ENCODE data around the gene BCAR1. TPM values are rescaled to one million over a fixed set of nuclear protein-coding genes. Genes with fewer than 3 reads are reported as not detected.

The BCAR1 gene
- total RNA-seq, 6 experiments from 2014 or later: 126 to 148 (median 130) TPM

DNA sequence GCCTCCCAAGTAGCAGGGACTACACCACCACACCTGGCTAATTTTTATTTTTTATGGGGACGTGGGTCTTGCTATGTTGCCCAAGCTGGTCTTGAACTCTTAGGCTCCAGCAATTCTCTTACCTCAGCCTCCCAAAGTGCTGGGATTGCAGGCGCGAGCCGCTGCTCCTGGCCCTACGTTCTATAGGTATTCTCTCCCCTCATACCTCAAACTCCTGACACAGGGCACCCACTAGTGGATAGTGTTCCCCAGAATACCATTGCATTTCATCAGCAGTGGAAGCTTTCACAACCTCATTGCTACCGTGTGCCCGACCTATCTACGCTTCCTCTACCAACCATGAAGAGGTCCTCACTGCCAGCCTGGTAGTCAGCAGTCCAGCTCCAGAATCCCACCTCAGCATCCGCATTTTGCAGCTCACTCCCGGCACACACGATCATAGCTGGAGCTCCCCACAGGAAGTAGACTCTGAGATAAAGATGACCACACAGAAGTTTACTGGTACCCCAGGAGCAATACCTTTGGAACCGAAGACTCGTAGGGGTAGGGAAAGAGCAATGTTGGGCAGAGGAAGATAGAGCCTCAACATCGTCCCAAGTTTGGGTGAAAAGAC is 53.8 kb downstream of the BCAR1 start:
- Mint-ChIP-seq H3K4me1 (ENCODE audit: low read depth) (peaks cover 24% of the 10 kb centered on the region), H3K9me3 (peaks cover 5% of the 10 kb centered on the region; the same call in 1 of the 2 replicates), H3K4me3 (peak overlapping the region; percentile 83; the same call in 1 of the 2 replicates), H3K27ac (no peak overlapping the region), H3K36me3 (ENCODE audit: low read depth) (peaks cover 4% of the 10 kb centered on the region; the same call in 1 of the 2 replicates), H3K27me3 (ENCODE audit: insufficient read depth) (peaks cover 13% of the 10 kb centered on the region)
- TF ChIP-seq CTCF (IDR thresholded peaks at IDR 0.05): no peak
- DNase-seq: no peak

- H3K36me3 Mint-ChIP-seq (ENCODE audit: low read depth): peaks cover 5% of the 10 kb centered on the region; the same call in 1 of the 2 replicates
- peaks cover 13% of the 10 kb centered on the region for H3K27me3 Mint-ChIP-seq (ENCODE audit: insufficient read depth)
- peaks cover 5% of the 10 kb centered on the region; the same call in 1 of the 2 replicates for H3K9me3 Mint-ChIP-seq
- H3K4me1 Mint-ChIP-seq (ENCODE audit: low read depth): peaks cover 24% of the 10 kb centered on the region
- no peak overlapping the region for H3K27ac Mint-ChIP-seq
- no peak for DNase-seq
- TF ChIP-seq CTCF (IDR thresholded peaks at IDR 0.05): no peak
- H3K4me3 Mint-ChIP-seq: no peak overlapping the region
These were observed 54.6 kb downstream of the BCAR1 start for GRCh38 chr16:75196836-75197235.

DNA sequence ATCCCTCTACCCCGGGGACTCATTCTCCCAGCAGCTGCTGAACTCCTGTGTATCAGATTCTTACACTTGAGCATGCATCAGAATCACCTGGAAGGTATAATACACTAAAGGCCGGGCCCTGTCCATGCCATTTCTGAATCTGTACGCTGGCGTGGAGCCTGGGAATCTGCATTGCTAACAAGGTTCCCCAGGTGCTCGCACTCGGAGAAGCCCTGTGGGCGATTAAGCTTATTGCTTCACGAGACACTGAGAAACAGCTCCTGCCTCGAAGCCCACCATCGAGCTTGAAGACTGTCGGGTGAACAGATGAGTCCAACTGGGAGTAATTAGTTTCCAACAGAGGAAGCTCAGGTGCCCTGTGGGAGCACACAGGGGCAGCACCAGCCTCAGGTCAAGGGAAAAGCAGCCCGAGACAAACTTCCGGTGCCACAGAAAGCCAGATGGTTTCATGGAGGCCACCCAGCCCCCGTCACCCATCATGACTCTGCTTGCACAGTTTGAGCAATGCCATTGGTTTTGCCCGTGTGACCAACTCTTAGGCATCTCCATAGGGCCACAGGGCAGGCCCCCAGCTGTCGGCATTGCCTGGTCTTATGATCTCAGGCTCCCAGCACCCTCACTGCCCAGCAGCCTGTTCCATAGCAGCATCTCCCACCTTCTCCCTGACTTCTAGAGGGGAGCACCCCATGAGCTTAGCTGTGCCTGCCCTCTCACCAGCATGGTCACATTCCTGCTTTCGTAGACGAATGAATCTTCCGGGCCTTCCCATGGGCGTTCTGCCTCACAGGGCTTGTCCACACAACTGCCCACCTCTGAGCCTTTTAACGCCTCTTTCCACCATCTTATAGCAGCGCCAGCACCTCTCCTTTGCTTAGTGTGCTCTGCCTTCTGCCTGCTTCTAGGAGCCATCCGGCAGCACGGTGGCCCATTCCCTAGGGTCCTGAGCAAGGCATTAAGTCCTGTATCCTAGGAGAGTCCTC is 55.3 kb downstream of the BCAR1 start:
- Mint-ChIP-seq H3K36me3 (ENCODE audit: low read depth) (peaks cover 5% of the 10 kb centered on the region; the same call in 1 of the 2 replicates), H3K27me3 (ENCODE audit: insufficient read depth) (peaks cover 13% of the 10 kb centered on the region), H3K4me1 (ENCODE audit: low read depth) (peaks cover 24% of the 10 kb centered on the region), H3K27ac (no peak overlapping the region), H3K4me3 (no peak overlapping the region), H3K9me3 (peaks cover 5% of the 10 kb centered on the region; the same call in 1 of the 2 replicates)
- no peak for DNase-seq
- TF ChIP-seq CTCF (IDR thresholded peaks at IDR 0.05): no peak

DNA sequence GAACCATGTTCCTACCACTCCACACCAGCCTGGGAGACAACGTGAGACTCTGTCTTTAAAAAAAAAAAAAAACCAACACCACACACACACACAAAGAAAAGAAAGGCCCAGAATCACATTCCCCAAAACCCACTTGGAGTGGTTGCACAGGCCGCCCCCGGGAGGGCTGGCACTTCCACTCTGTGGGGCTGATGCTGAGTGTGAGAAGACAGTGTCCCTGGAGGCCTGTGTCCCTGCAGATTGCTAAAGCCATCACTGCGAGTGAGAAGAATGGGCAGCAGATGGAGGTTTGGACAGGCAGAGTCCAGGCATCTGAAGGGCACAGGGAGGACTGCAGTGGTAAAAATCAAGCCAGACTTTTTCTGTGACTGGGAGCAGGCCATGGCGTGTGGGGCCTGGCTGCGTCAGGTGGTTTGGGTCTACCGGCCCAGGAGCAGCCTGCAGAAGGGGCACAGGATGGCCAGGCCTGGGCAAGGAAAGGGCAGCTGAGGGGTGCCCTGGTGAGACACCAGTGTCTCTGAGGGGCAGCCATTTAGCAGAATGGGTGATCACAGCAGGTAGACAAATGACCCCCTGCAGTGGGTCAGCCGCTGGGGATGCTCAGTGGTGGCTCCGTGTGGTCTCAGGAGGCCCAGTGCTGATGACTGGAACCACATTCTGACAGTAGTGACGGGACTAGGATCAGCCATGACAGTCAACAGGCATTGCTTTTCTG is 57.5 kb downstream of the BCAR1 start:
- Mint-ChIP-seq H3K36me3 (ENCODE audit: low read depth) (peaks cover 5% of the 10 kb centered on the region; the same call in 1 of the 2 replicates), H3K4me1 (ENCODE audit: low read depth) (peaks cover 12% of the 10 kb centered on the region), H3K9me3 (peaks cover 5% of the 10 kb centered on the region; the same call in 1 of the 2 replicates), H3K4me3 (no peak overlapping the region), H3K27me3 (ENCODE audit: insufficient read depth) (peaks cover 24% of the 10 kb centered on the region), H3K27ac (no peak overlapping the region)
- no peak for TF ChIP-seq CTCF (IDR thresholded peaks at IDR 0.05)
- DNase-seq: no peak

- Mint-ChIP-seq H3K27me3 (ENCODE audit: insufficient read depth) (peaks cover 26% of the 10 kb centered on the region), H3K36me3 (ENCODE audit: low read depth) (peaks cover 5% of the 10 kb centered on the region; the same call in 1 of the 2 replicates), H3K9me3 (peaks cover 5% of the 10 kb centered on the region; the same call in 1 of the 2 replicates), H3K4me3 (no peak overlapping the region), H3K4me1 (ENCODE audit: low read depth) (peaks cover 7% of the 10 kb centered on the region), H3K27ac (no peak overlapping the region)
- no peak for DNase-seq
- TF ChIP-seq CTCF (IDR thresholded peaks at IDR 0.05): no peak
These were observed 58.2 kb downstream of the BCAR1 start for GRCh38 chr16:75193265-75193650.
